Astrocyte of the spinal cord (primary cell): ENCODE measurements around the gene VAX1.

Source experiments
- DNase-seq: peaks from one replicate; pipeline ENCODE4 v3.0.0; 2011; ENCODE audit warnings: low read depth, low spot score
- H3K4me3 ChIP-seq: 2 replicates; pipeline ENCODE4 v1.5.1; 2011; ENCODE audit warnings: low read depth, mild to moderate bottlenecking, low read length, moderate library complexity
- in situ Hi-C: cut with HindIII; loops from 2 replicates; pipeline ENCODE4 v1.10.0; 2017; ENCODE audit warnings: low sequenced_read_pairs
- TF ChIP-seq, protein P1 (sequence below): IDR thresholded peaks from 2 replicates; pipeline ENCODE4 v1.5.1; 2012; ENCODE audit warnings: low read depth, mild to moderate bottlenecking, low read length, inconsistent platforms

VAX1 gene

DNA sequence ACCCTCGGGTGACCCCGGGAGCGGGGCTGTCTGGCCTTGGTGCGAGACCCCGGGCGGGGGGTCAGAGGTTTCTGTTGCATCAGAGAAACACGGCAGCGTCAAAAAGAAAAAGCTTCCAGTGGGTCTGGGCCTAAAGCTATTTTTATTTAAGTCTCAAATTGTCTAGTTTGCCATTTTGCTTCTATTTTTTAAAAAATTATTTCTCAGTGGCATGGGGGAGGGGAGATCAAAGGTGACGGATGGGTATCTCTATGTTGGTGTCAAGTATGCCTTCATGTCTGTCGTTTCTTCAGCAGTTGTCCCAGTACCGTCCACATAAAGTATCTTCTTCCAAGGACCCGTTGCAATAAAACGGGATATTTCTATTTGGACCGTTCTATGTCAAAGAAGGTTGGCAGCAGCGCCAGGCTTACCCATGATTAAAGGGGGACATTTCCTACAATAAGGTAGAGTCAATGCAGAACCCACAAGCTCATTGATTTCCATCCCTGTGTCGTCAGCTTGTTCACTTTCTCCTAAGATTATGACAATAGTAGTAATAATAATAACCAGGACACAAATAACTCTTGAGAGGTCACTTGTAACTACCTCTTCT, 26.0 kb upstream of the VAX1 start:
- no peak overlapping the region for H3K4me3 ChIP-seq
- TF ChIP-seq, protein P1, sequence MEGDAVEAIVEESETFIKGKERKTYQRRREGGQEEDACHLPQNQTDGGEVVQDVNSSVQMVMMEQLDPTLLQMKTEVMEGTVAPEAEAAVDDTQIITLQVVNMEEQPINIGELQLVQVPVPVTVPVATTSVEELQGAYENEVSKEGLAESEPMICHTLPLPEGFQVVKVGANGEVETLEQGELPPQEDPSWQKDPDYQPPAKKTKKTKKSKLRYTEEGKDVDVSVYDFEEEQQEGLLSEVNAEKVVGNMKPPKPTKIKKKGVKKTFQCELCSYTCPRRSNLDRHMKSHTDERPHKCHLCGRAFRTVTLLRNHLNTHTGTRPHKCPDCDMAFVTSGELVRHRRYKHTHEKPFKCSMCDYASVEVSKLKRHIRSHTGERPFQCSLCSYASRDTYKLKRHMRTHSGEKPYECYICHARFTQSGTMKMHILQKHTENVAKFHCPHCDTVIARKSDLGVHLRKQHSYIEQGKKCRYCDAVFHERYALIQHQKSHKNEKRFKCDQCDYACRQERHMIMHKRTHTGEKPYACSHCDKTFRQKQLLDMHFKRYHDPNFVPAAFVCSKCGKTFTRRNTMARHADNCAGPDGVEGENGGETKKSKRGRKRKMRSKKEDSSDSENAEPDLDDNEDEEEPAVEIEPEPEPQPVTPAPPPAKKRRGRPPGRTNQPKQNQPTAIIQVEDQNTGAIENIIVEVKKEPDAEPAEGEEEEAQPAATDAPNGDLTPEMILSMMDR: no peak
- no peak for DNase-seq
- in situ Hi-C loops: no loop called here

- no peak overlapping the region for H3K4me3 ChIP-seq
Observed at GRCh38 chr10:117163061-117163953, 25.2 kb upstream of the VAX1 start.

DNA sequence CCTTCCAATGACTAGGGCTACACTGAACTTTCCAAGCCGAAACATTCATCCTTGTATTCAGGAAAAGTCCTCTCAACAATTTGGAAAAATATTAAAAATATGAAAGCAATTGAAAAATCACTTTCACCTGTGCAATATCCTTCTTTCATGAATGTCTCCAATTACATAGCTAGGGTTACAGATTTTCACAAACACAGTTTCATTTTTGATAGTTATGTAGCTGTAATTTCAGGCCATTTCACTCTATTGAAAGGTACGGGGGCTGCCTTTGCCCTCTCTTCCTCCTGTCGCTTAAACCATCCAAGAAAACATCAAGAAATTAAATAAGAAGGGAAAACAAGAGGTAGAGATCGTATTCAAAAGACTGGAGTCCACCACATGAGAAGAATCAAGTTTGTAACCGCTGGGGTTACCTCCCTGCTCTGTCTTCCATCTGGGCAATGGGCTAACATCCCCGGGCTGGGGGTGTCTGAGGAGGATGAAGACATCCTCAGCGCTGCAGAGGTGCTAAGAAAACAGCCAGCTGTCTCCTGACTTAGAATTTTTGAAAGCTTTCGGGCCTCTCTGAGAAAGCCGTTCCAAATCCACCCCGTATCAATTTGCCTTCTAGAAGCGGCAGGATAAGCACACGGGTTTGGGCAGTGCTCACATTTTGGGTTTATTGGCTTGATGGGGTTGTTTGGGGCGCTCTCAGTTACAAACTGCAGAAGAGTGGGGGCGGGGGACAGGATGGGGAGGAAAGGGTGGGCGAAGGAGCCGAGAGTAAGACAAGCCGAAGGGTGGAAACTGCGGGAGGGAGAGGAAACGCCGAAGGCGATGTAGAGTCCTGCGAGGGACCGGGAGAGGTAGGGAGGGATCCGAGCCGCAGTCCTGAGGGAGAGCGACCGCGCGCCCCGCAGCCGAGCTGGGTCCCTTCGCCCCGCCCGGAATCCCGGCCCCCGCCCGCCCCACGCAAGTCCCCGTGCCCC, 24.3 kb upstream of the VAX1 start:
- in situ Hi-C loops: no loop called here
- DNase-seq: no peak
- TF ChIP-seq, protein P1: no peak
- H3K4me3 ChIP-seq: no peak overlapping the region

More at GRCh38 chr10:117163061-117163953, 25.2 kb upstream of the VAX1 start:
- in situ Hi-C loops: no loop called here
- TF ChIP-seq, protein P1: no peak
- no peak for DNase-seq

- in situ Hi-C loops: no loop called here
- H3K4me3 ChIP-seq: no peak overlapping the region
Observed at GRCh38 chr10:117161386-117162033, 23.4 kb upstream of the VAX1 start.

GRCh38 chr10:117160567-117160966, 22.5 kb upstream of the VAX1 start:
- no peak for DNase-seq
- TF ChIP-seq, protein P1: no peak
- in situ Hi-C loops: no loop called here

More at GRCh38 chr10:117161386-117162033, 23.4 kb upstream of the VAX1 start:
- DNase-seq: no peak
- TF ChIP-seq, protein P1: no peak

More at GRCh38 chr10:117160567-117160966, 22.5 kb upstream of the VAX1 start:
- H3K4me3 ChIP-seq: no peak overlapping the region
